Measurements from ENCODE around the gene DDX3X.
"Not testable (repeated sequence)": the region's sequence is repeated elsewhere in the genome, so short reads cannot be mapped to it uniquely, and the experiment has no call there.

Gene DDX3X

GRCh38 chrX:41333744-41334362 is at the start of gene DDX3X:
Gene DDX3X (plus strand): TSS chrX:41334162. CDS start chrX:41334253, 91 bp downstream.
- DNase-seq (ENCODE audit: low read depth in 2 of 3, low spot score in 1 of 3): peak; percentile 66 to 83 (median 78)

- not testable (repeated sequence) for DNase-seq (ENCODE audit: low read depth in 2 of 3, low spot score in 1 of 3)
Observed at GRCh38 chrX:41285928-41286327, 48.0 kb upstream of the DDX3X start.

- DNase-seq (ENCODE audit: low read depth in 2 of 3, low spot score in 1 of 3): no peak
Observed at GRCh38 chrX:41288641-41289040, 45.3 kb upstream of the DDX3X start.

- DNase-seq (ENCODE audit: low read depth in 2 of 3, low spot score in 1 of 3): no peak
Observed at GRCh38 chrX:41289095-41289494, 44.9 kb upstream of the DDX3X start.

GRCh38 chrX:41291309-41291708 is 42.7 kb upstream of the DDX3X start:
- DNase-seq (ENCODE audit: low read depth in 2 of 3, low spot score in 1 of 3): no peak

GRCh38 chrX:41293269-41293668 is 40.7 kb upstream of the DDX3X start:
- DNase-seq (ENCODE audit: low read depth in 2 of 3, low spot score in 1 of 3): no peak

- no peak for DNase-seq (ENCODE audit: low read depth in 2 of 3, low spot score in 1 of 3)
Observed at GRCh38 chrX:41300758-41301437, 33.1 kb upstream of the DDX3X start.

- no peak for DNase-seq (ENCODE audit: low read depth in 2 of 3, low spot score in 1 of 3)
Observed at GRCh38 chrX:41301438-41301824, 32.5 kb upstream of the DDX3X start.

- no peak for DNase-seq (ENCODE audit: low read depth in 2 of 3, low spot score in 1 of 3)
Observed at GRCh38 chrX:41302370-41302769, 31.6 kb upstream of the DDX3X start.

GRCh38 chrX:41303013-41303412 is 30.9 kb upstream of the DDX3X start:
- DNase-seq (ENCODE audit: low read depth in 2 of 3, low spot score in 1 of 3): no peak

GRCh38 chrX:41304178-41304577 is 29.8 kb upstream of the DDX3X start:
- DNase-seq (ENCODE audit: low read depth in 2 of 3, low spot score in 1 of 3): no peak

- DNase-seq (ENCODE audit: low read depth in 2 of 3, low spot score in 1 of 3): no peak
Observed at GRCh38 chrX:41308884-41309647, 24.9 kb upstream of the DDX3X start.

GRCh38 chrX:41312786-41313185 is 21.2 kb upstream of the DDX3X start:
- no peak for DNase-seq (ENCODE audit: low read depth in 2 of 3, low spot score in 1 of 3)

- DNase-seq (ENCODE audit: low read depth in 2 of 3, low spot score in 1 of 3): no peak
Observed at GRCh38 chrX:41313419-41313818, 20.5 kb upstream of the DDX3X start.

GRCh38 chrX:41314204-41314603 is 19.8 kb upstream of the DDX3X start:
- DNase-seq (ENCODE audit: low read depth in 2 of 3, low spot score in 1 of 3): no peak

GRCh38 chrX:41314881-41315280 is 19.1 kb upstream of the DDX3X start:
- DNase-seq (ENCODE audit: low read depth in 2 of 3, low spot score in 1 of 3): no peak

GRCh38 chrX:41316266-41316665 is 17.7 kb upstream of the DDX3X start:
- not testable (repeated sequence) for DNase-seq (ENCODE audit: low read depth in 2 of 3, low spot score in 1 of 3)

GRCh38 chrX:41317477-41318208 is 16.3 kb upstream of the DDX3X start:
- no peak for DNase-seq (ENCODE audit: low read depth in 2 of 3, low spot score in 1 of 3)

GRCh38 chrX:41320393-41320792 is 13.6 kb upstream of the DDX3X start:
- no peak for DNase-seq (ENCODE audit: low read depth in 2 of 3, low spot score in 1 of 3)

GRCh38 chrX:41322821-41323603 is 10.9 kb upstream of the DDX3X start:
- no peak for DNase-seq (ENCODE audit: low read depth in 2 of 3, low spot score in 1 of 3)

GRCh38 chrX:41326431-41326830 is 7.5 kb upstream of the DDX3X start:
- no peak for DNase-seq (ENCODE audit: low read depth in 2 of 3, low spot score in 1 of 3)
